AG10803 (cell line): Measurements from ENCODE around the gene ZMYND11.

ENCODE experiments used
- DNase-seq: peaks from one replicate; pipeline ENCODE4 v3.0.0; 2010; ENCODE audit warnings: low read depth
- H3K4me3 ChIP-seq: 2 replicates; pipeline ENCODE4 v1.5.1; 2011; ENCODE audit warnings: mild to moderate bottlenecking, low read length, control low read depth
- TF ChIP-seq, protein P1 (sequence below): conservative IDR thresholded peaks from 2 replicates; pipeline ENCODE4 v1.5.1; 2011; ENCODE audit warnings: mild to moderate bottlenecking, low read length, control low read depth, inconsistent platforms

The ZMYND11 gene

DNA sequence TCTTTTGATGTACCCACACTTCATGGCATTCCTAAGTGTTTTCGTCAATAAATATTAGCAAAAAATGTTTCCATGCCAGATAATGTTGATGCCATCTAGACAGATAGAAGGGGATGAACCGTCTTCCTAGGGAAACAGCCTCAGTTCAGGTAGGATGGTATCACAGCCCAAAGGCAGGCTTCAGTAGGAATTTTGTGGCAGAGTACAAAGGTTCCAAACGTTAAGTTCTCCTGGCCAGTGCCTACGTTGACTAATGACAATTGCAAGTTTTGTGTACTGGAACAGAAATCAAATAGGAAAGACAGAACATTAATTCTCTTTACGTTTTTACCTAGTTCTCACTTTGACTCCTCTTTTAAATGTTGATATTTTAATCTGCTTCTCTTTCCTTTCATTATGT lies 75.0 kb downstream of the ZMYND11 start:
- H3K4me3 ChIP-seq = no peak overlapping the region
- no peak for DNase-seq
- TF ChIP-seq, protein P1, sequence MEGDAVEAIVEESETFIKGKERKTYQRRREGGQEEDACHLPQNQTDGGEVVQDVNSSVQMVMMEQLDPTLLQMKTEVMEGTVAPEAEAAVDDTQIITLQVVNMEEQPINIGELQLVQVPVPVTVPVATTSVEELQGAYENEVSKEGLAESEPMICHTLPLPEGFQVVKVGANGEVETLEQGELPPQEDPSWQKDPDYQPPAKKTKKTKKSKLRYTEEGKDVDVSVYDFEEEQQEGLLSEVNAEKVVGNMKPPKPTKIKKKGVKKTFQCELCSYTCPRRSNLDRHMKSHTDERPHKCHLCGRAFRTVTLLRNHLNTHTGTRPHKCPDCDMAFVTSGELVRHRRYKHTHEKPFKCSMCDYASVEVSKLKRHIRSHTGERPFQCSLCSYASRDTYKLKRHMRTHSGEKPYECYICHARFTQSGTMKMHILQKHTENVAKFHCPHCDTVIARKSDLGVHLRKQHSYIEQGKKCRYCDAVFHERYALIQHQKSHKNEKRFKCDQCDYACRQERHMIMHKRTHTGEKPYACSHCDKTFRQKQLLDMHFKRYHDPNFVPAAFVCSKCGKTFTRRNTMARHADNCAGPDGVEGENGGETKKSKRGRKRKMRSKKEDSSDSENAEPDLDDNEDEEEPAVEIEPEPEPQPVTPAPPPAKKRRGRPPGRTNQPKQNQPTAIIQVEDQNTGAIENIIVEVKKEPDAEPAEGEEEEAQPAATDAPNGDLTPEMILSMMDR = no peak

DNA sequence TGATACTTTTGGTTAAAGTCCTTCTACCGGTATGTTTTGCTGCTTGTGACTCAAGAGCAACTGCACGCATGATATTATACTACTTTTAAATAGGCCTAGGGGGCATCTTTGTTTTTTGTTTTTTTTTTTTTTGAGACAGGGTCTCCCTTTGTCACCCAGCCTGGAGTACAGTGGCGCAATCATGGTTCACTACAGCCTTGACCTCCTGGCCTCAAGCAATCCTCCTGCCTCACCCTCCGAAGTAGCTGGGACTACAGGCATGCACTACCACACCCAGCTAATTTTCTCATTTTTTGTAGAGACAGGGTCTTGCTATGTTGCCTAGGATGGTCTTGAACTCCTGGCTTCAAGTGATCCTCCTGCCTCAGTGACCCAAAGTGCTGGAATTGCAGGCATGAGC lies 80.2 kb downstream of the ZMYND11 start:
- DNase-seq = no peak
- TF ChIP-seq, protein P1 = no peak
- H3K4me3 ChIP-seq = no peak overlapping the region

DNA sequence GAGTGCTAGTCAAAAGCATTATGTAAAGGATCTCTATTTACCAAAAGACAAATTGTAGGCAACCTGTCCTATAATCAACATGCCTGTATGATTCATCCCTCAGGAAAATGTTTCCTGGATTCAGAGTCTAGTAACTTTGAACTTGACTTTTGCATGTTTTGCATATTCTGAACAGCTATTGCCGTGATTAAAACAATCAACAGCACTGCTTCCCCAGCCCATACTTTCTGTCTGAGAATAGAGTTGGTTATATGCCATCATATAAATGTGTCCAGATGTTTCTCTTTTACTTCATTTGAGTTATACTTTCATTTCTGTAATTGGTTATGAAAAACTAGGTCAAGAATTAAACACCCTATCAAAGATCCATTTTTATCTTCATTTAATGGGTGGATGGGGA lies 83.5 kb downstream of the ZMYND11 start:
- DNase-seq = peak; percentile 72
- no peak overlapping the region for H3K4me3 ChIP-seq
- TF ChIP-seq, protein P1 = no peak

DNA sequence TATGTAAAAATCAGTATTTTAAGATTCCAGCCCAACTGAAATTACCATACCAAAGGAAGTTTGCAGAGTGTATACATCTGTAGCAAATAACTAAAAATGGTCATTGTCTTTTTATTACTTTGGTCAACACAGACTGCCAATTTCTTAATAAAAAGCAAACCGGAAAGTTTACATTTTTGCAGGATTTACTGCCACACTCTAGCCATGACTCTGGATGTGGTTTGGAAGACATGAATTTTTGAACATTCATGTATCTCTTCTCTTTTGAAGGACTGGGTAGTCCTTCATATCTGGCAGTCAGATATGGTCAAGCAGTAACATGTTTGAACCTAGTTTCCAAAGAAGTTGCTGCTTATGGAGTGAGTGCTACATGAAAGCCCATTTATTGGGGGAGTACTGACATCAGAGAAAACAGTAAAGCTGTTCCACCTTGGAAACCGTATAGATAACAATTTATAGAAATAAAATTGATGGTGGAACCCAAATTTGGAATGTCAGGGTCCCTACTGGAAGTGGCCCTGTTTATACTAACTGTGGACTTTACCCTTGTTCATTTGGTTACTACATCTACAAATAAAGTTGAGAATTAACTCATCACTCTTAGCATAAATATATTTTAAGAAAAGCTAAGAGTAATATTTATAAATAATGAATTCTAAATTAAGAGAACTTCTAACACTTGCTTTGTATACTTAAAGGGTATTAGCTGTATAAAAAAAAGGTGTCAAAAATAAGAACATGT lies 84.6 kb downstream of the ZMYND11 start:
- peak; percentile 64 for DNase-seq
- TF ChIP-seq, protein P1 = no peak

DNA sequence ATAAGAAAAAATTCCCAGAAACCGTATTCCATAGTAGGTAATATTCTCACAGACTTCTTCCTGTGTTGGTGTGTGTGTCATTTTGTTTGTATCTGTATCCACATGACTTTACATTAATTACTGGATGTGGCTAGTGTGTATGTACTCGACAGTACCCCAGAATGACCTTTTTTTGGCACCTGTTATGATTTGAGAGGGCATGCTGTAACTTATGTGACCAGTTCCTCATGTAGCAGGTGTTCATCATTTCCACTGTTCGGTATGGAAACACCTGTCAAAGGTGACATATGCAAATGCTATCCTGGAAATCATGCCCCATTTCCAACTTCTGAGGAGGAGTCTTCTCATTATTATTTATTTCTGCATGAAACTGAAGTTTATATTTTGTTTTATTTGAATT lies 89.3 kb downstream of the ZMYND11 start:
- DNase-seq = no peak
- no peak overlapping the region for H3K4me3 ChIP-seq
- TF ChIP-seq, protein P1 = no peak

More for the DNA sequence above, 84.6 kb downstream of the ZMYND11 start:
- H3K4me3 ChIP-seq = no peak overlapping the region

DNA sequence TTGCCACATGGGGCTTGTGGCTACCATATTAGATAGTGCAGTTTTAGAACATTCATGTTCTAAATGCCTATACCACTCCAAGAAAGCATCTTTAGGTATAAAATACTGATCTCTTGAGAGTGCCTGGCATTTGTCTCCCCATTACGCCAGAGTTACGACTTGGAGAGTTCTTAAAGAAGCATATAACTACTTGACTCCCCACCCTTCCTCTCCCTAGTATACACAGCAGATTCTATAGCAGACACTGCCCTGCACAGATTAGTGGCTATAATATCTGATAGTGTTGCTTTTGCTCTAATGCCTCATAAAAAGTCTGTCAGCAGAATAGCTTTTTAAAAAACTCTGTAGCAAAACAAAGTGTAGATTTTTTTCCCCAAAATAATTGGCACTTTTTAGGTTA lies 90.8 kb downstream of the ZMYND11 start:
- H3K4me3 ChIP-seq = no peak overlapping the region
- no peak for DNase-seq
- TF ChIP-seq, protein P1 = no peak

DNA sequence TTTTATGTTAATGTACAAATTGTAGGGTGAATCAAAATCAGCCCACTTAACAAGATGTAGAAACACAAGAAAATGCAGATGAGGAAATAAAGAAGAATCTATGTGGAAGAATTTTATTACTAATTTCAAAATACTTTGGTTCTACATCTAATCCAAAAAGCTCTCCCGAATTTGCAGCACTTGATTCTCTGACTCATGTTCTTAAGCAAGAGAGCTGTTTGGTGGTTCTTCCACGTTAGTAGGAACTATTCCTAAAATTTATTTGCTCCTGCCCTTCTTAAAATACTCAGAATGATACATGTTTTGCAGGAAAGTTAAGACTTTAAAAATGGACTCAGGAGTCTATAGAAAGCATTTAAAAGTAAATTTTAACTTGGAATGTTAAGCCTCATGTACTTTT lies 91.8 kb downstream of the ZMYND11 start:
- no peak overlapping the region for H3K4me3 ChIP-seq
- TF ChIP-seq, protein P1 = no peak
- DNase-seq = peak; percentile 87
